ENCODE measurements around the gene TRAPPC14. TPM values are rescaled to one million over a fixed set of nuclear protein-coding genes. Genes with fewer than 3 reads are reported as not detected.
"Not testable (repeated sequence)": the region's sequence is repeated elsewhere in the genome, so short reads cannot be mapped to it uniquely, and the experiment has no call there.

Gene TRAPPC14
- total RNA-seq, result 10 to 100 TPM; 17.9 to 19.7 TPM

DNA sequence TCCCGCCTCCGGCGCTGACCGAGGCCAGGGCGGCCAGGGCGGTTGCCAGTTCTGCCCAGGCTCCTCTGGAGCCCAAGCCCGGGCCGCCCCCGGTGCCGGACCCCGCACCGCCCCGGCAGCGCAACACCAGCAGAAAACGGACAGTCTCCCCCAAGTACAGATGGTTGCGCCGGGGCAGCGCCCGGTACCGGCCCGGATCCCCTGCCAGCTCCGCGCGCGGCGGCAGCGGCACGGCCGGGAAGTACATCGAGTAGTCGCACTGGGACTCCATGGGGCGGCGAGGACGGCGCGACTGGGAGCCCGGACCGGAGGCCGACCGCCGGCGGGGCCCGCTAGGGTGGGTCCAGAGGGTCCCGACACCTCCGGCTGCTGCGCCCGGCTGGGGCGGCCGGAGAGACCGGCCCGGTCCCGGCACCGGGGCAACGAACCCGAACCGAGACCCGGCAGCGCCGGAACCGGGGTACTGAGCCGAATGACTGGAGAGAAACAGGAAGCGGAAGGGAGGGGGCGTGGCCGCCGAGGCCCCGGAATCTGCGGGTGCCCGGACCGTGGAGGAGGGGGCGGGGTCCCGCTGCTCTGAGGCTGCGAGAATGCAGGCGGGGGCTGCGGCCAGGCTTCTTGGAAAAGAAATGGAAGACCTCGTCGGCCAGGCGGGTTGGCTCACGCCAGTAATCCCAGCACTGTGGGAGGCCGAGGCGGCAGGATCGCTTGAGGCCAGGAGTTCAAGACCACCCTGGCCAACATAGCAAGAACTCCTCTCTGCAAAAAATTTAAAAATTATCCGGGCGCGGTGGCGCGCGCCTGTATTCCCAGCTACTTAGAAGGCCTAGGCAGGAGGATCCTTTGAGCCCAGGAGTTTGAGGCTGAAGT lies at the start of gene TRAPPC14:
TSS of gene TRAPPC14 (minus strand) at position 495 of the 870 bp plus-strand sequence. CDS start at position 271, 224 bp downstream.
- intact Hi-C loops (cut with micrococcal nuclease), result loop anchor here (1.0 kb wide), 2 partner anchors 8 to 10 kb away; partner anchors contain the start of gene LAMTOR4
- CTCF ChIA-PET, result interaction anchor here (0.6 to 1.8 kb wide), 5 partner anchors 9 to 59 kb away, joined by 3 to 6 read pairs (median 4); partner anchors contain the start of gene LAMTOR4

DNA sequence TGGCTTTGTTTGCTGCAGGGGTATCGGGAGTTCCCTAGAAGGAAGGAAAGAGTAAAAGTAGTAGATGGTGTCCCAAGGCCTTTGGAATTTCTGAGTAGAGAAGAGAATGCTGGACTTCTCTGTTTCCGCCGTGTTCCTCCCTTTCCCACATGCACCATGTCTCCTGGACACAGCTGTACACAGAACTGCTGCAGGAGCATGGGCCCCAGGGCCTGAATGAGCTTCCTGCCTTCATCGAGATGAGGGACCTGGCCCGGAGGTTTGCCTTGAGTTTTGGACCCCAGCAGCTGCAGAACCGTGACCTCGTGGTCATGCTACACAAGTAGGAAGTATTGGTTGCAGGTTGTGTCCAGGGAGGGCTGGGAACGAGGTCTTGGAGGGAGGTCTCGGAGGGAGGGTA lies 45.9 kb upstream of the TRAPPC14 start:
- CTCF ChIA-PET, result no interaction called here
- POLR2A ChIA-PET, result no interaction called here
- intact Hi-C loops (cut with micrococcal nuclease), result no loop called here
- Mint-ChIP-seq H3K27ac (no peak overlapping the region), H3K4me1 (ENCODE audit: low read depth) (peaks cover 27% of the 10 kb centered on the region), H3K27me3 (no peaks in the 10 kb centered on the region), H3K4me3 (no peak overlapping the region), H3K9me3 (no peaks in the 10 kb centered on the region), H3K36me3 (no peaks in the 10 kb centered on the region)
- DNase-seq, result no peak

More for the DNA sequence above, at the start of gene TRAPPC14:
- Mint-ChIP-seq H3K36me3 (peaks cover 23% of the 10 kb centered on the region), H3K4me1 (ENCODE audit: low read depth) (peaks cover 40% of the 10 kb centered on the region), H3K9me3 (no peaks in the 10 kb centered on the region), H3K27me3 (no peaks in the 10 kb centered on the region), H3K27ac (peak within 1 kb of the TSS; percentile 89), H3K4me3 (peak within 1 kb of the TSS; percentile 78)
- DNase-seq, result peak; percentile 94
- POLR2A ChIA-PET, result interaction anchor here (1.0 kb wide), 1 partner anchor 10 kb away, joined by 3 read pairs; the partner anchor contains the start of gene LAMTOR4

DNA sequence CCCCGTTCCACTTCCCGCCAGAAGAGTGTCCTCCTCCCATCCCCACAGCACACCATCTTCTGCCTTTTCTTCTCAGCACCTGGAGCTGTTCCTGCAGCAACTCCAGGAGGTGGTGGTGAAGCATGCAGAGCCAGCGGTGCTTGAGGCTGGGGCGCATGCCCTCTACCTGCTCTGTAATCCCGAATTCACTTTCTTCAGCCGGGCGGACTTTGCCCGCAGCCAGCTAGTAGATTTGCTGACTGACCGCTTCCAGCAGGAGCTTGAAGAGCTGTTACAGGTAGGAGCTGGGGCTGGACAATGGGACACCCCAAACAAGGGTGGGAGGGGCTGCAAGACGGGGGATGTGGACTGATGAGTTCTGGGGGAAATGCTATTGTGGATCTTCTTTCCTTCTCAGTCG lies 42.2 kb upstream of the TRAPPC14 start:
- H3K27ac Mint-ChIP-seq, result no peak overlapping the region
- H3K9me3 Mint-ChIP-seq, result no peaks in the 10 kb centered on the region
- intact Hi-C loops (cut with micrococcal nuclease), result loop anchor here (1.0 kb wide), 1 partner anchor 9 kb away; no protein-coding TSS in a partner anchor
- H3K36me3 Mint-ChIP-seq, result no peaks in the 10 kb centered on the region
- CTCF ChIA-PET, result interaction anchor here (1.0 to 2.4 kb wide), 2 partner anchors 10 to 68 kb away, joined by 5 to 8 read pairs; no protein-coding TSS in a partner anchor
- H3K27me3 Mint-ChIP-seq, result no peaks in the 10 kb centered on the region
- POLR2A ChIA-PET, result interaction anchor here (1.0 kb wide), 1 partner anchor 13 kb away, joined by 3 read pairs; no protein-coding TSS in a partner anchor
- H3K4me3 Mint-ChIP-seq, result no peak overlapping the region
- DNase-seq, result no peak
- H3K4me1 Mint-ChIP-seq (ENCODE audit: low read depth), result peaks cover 15% of the 10 kb centered on the region

DNA sequence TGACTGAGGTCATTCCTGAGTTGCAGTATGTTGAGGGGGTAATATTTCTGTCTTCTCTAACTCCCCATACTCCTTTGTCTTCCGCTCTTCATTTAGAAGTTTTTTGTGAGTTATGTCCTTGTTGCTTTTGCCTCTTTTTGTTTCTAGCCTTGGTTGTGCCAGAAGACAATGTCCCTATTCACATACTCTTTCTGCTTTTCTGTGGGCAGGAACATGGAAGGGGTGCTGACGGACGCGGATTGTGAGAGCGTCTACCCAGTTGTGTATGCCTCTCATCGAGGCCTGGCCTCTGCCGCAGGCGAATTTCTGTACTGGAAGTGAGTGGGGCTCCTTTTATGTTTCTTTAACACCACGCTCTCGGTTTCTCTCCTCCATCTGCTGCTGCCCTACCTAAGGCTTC lies 39.7 kb upstream of the TRAPPC14 start:
- Mint-ChIP-seq H3K27ac (no peak overlapping the region), H3K4me1 (ENCODE audit: low read depth) (peaks cover 10% of the 10 kb centered on the region), H3K9me3 (no peaks in the 10 kb centered on the region), H3K36me3 (no peaks in the 10 kb centered on the region), H3K4me3 (no peak overlapping the region), H3K27me3 (no peaks in the 10 kb centered on the region)
- intact Hi-C loops (cut with micrococcal nuclease), result no loop called here
- POLR2A ChIA-PET, result no interaction called here
- CTCF ChIA-PET, result interaction anchor here (0.7 kb wide), 1 partner anchor 11 kb away, joined by 3 read pairs; no protein-coding TSS in a partner anchor
- DNase-seq, result no peak

DNA sequence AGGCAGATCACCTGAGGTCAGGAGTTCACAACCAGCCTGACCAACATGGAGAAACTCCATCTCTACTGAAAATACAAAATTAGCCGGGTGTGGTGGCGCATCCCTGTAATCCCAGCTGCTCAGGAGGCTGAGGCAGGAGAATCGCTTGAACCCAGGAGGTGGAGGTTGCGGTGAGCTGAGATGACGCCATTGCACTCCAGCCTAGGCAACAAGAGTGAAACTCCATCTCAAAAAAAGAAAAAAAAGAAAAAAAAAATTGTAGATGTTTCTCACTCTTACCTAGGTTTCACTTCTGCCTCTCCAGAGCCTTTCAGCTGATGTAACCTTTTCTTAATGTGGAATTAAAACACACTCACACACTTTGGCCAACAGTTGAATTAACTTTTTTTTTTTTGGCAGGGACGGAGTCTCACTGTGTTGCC lies 37.4 kb upstream of the TRAPPC14 start:
- H3K27me3 Mint-ChIP-seq; intact Hi-C loops (cut with micrococcal nuclease); H3K36me3 Mint-ChIP-seq; DNase-seq; H3K4me3 Mint-ChIP-seq; H3K9me3 Mint-ChIP-seq; POLR2A ChIA-PET; H3K27ac Mint-ChIP-seq: not testable (repeated sequence)
- peaks cover 17% of the 10 kb centered on the region for H3K4me1 Mint-ChIP-seq (ENCODE audit: low read depth)
- CTCF ChIA-PET, result interaction anchor here (0.6 to 1.7 kb wide), 4 partner anchors 16 to 212 kb away, joined by 3 to 5 read pairs (median 4); no protein-coding TSS in a partner anchor

DNA sequence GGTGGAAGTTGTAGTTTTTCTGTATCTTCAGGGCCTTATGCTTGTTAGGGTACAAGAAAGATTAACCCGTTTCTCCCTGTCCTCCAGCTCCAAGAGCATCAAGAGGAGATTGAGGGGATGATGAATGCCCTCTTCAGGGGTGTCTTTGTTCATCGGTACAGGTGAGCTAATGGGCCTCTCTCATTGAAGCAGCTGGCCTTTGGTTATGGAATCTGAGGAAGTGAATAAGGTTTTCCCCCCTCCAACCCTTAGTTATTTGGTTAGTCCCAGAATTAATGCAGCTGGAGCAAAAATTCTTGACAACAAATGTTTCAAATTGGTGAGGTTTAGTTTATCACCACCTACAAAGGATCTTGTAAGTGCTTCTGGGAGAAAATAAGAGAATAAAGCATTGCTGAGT lies 36.7 kb upstream of the TRAPPC14 start:
- Mint-ChIP-seq H3K4me1 (ENCODE audit: low read depth) (peaks cover 19% of the 10 kb centered on the region), H3K27me3 (no peaks in the 10 kb centered on the region), H3K27ac (no peak overlapping the region), H3K9me3 (no peaks in the 10 kb centered on the region), H3K4me3 (no peak overlapping the region), H3K36me3 (no peaks in the 10 kb centered on the region)
- CTCF ChIA-PET, result interaction anchor here (1.2 to 1.7 kb wide), 2 partner anchors 63 to 213 kb away, joined by 5 read pairs; no protein-coding TSS in a partner anchor
- POLR2A ChIA-PET, result no interaction called here
- intact Hi-C loops (cut with micrococcal nuclease), result no loop called here
- DNase-seq, result no peak

GRCh38 chr7:100192969-100193368 lies 34.4 kb upstream of the TRAPPC14 start:
- H3K4me3 Mint-ChIP-seq, result no peak overlapping the region
- intact Hi-C loops (cut with micrococcal nuclease), result no loop called here
- no peak overlapping the region for H3K27ac Mint-ChIP-seq
- no peaks in the 10 kb centered on the region for H3K9me3 Mint-ChIP-seq
- no peak for DNase-seq
- H3K36me3 Mint-ChIP-seq, result no peaks in the 10 kb centered on the region
- ChIA-PET POLR2A (no interaction called here), CTCF (no interaction called here)
- H3K27me3 Mint-ChIP-seq, result no peaks in the 10 kb centered on the region
- peaks cover 20% of the 10 kb centered on the region for H3K4me1 Mint-ChIP-seq (ENCODE audit: low read depth)

- H3K9me3 Mint-ChIP-seq; intact Hi-C loops (cut with micrococcal nuclease); H3K4me3 Mint-ChIP-seq; CTCF ChIA-PET; H3K36me3 Mint-ChIP-seq; H3K27me3 Mint-ChIP-seq; POLR2A ChIA-PET; DNase-seq; H3K27ac Mint-ChIP-seq: not testable (repeated sequence)
- peaks cover 20% of the 10 kb centered on the region for H3K4me1 Mint-ChIP-seq (ENCODE audit: low read depth)
Observed at GRCh38 chr7:100192281-100192862, 33.8 kb upstream of the TRAPPC14 start.

GRCh38 chr7:100191775-100192174 lies 33.3 kb upstream of the TRAPPC14 start:
- H3K9me3 Mint-ChIP-seq, result no peaks in the 10 kb centered on the region
- DNase-seq, result no peak
- H3K27me3 Mint-ChIP-seq, result no peaks in the 10 kb centered on the region
- ChIA-PET POLR2A (no interaction called here), CTCF (no interaction called here)
- H3K4me1 Mint-ChIP-seq (ENCODE audit: low read depth), result peaks cover 20% of the 10 kb centered on the region
- no peak overlapping the region for H3K27ac Mint-ChIP-seq
- no peaks in the 10 kb centered on the region for H3K36me3 Mint-ChIP-seq
- no peak overlapping the region for H3K4me3 Mint-ChIP-seq
- intact Hi-C loops (cut with micrococcal nuclease), result no loop called here

DNA sequence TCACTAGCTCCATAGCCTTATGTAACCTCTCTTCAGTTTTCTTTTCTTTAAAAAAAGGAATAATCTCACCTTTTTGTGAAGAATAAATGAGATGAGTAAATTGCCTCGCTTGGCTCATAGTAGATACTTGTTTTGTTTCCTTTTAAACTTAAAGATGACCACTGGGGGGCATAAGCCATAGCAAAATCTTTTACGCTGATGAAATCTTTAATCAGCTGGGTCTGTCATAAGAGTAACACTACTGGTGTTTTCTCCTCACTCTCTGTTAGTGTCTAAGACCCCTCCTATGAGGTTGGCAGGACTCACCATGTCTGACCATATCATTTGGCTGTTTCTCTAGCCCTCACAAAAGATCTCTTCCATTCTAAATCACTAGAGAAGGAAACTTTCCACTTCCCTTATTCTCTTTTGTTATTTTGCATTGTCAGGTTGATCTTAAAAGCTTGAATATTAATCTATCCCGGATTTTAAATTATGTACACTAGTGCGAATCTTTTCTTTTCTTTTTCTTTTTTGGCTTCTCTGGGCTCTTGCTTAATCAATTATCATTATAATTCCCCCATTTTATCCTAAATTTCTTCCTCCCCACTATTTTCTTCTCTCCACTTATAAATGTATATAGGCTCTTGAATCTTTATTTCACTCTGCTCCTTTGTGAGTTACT lies 31.7 kb upstream of the TRAPPC14 start:
- POLR2A ChIA-PET, result interaction anchor here (0.7 kb wide), 1 partner anchor 61 kb away, joined by 3 read pairs; no protein-coding TSS in a partner anchor
- no peak overlapping the region for H3K27ac Mint-ChIP-seq
- no peak overlapping the region for H3K4me3 Mint-ChIP-seq
- no peaks in the 10 kb centered on the region for H3K9me3 Mint-ChIP-seq
- peaks cover 18% of the 10 kb centered on the region for H3K4me1 Mint-ChIP-seq (ENCODE audit: low read depth)
- CTCF ChIA-PET, result interaction anchor here (0.6 to 1.7 kb wide), 20 partner anchors 9 to 217 kb away, joined by 3 to 21 read pairs (median 5); no protein-coding TSS in a partner anchor
- no peaks in the 10 kb centered on the region for H3K27me3 Mint-ChIP-seq
- DNase-seq, result no peak
- intact Hi-C loops (cut with micrococcal nuclease), result loop anchor here (1.0 kb wide), 2 partner anchors 19 to 27 kb away; no protein-coding TSS in a partner anchor
- no peaks in the 10 kb centered on the region for H3K36me3 Mint-ChIP-seq

DNA sequence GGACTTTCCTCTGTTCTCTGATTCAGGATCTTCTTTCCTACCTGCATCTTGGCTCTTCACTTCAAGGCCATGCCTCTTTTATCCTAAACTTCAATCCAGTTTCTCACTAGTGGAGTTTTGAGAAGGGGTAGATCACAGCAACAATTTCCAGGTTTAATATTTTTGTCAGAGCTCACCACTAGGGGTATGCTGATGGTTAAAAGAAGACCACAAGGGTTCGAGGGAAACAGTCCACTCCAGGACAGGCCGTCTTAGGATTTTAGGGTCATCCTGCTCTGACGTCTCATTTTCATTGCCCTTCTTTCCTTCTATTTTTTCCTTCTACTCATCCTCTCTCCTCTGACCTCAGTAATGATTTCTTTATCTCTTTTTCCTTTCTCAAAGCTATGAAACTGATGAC lies 30.5 kb upstream of the TRAPPC14 start:
- ChIA-PET POLR2A (no interaction called here), CTCF (no interaction called here)
- H3K4me3 Mint-ChIP-seq, result no peak overlapping the region
- intact Hi-C loops (cut with micrococcal nuclease), result loop anchor here (10.0 kb wide), 1 partner anchor 86 kb away; no protein-coding TSS in a partner anchor
- H3K4me1 Mint-ChIP-seq (ENCODE audit: low read depth), result peaks cover 18% of the 10 kb centered on the region
- H3K27me3 Mint-ChIP-seq, result no peaks in the 10 kb centered on the region
- no peak overlapping the region for H3K27ac Mint-ChIP-seq
- H3K9me3 Mint-ChIP-seq, result no peaks in the 10 kb centered on the region
- DNase-seq, result no peak
- H3K36me3 Mint-ChIP-seq, result no peaks in the 10 kb centered on the region

Data from activated CD4-positive, alpha-beta memory T cell treated with anti-CD3 and anti-CD28 coated beads for 36 hours (primary cell).